HTR-8/SVneo (cell line): ENCODE results near the gene TRAPPC8.
A peak's percentile ranks its signal among the peaks of the same experiment; 100 is the strongest.
"Not testable (repeated sequence)": the region's sequence is repeated elsewhere in the genome, so short reads cannot be mapped to it uniquely, and the experiment has no call there.

ENCODE experiments used
- DNase-seq: peaks from one replicate; pipeline ENCODE4 v3.0.0; 2011; ENCODE audit warnings: low spot score, mixed read lengths; ENCODE audit not compliant: insufficient read length
- FAIRE-seq: peaks from 2 replicates; lab custom pipeline; 2011; peaks lifted over from hg19 to GRCh38; lab: Jason Lieb, UNC

Gene TRAPPC8

GRCh38 chr18:31942999-31943877 is at the start of gene TRAPPC8:
Gene TRAPPC8, minus strand, starts transcription at chr18:31943128. Its CDS starts 364 bp downstream, at chr18:31942764.
- FAIRE-seq (no peak), DNase-seq (peak; percentile 86)

DNA sequence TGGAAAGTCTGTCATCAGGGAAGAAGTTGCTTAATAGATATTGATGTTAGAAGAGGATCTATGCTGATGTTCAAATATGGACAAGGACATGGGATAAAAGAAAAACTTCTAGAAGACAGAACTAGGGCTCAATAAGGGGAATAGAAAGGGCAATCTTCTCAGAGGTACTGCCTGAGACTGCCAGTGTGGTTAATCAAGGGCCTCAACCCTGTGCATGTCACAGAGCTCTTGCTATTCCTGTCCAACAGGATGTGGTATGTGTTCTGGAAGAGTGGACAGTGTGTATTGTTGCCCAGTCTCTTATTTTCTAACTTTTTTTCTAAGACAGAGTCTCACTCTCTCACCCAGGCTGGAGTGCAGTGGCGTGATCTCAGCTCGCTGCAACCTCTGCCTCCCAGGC is 47.9 kb upstream of the TRAPPC8 start:
- no peak for FAIRE-seq
- no peak for DNase-seq

- no peak for FAIRE-seq
- no peak for DNase-seq
These were observed 41.0 kb upstream of the TRAPPC8 start for GRCh38 chr18:31983976-31984375.

- DNase-seq, result no peak
- FAIRE-seq, result no peak
These were observed 40.1 kb upstream of the TRAPPC8 start for GRCh38 chr18:31983020-31983419.

DNA sequence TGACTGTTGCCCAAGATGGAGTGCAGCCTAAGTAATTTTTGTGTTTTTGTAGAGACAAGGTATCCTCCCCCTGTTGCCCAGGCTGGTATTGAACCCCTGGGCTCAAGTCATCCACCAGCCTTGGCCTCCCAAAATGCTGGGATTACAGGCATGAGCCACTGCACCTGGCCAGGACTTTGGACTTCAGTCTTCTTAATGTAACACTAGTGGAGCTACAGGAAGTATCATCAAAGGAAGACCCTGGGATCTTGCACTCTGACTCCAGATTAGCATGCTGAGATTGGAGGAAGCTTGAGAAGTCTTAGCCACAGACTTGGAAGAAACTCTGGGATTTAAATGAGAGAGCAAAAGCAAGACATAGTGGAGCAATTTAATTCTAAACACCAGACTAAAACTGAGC is 37.9 kb upstream of the TRAPPC8 start:
- DNase-seq, result no peak
- FAIRE-seq, result no peak

DNA sequence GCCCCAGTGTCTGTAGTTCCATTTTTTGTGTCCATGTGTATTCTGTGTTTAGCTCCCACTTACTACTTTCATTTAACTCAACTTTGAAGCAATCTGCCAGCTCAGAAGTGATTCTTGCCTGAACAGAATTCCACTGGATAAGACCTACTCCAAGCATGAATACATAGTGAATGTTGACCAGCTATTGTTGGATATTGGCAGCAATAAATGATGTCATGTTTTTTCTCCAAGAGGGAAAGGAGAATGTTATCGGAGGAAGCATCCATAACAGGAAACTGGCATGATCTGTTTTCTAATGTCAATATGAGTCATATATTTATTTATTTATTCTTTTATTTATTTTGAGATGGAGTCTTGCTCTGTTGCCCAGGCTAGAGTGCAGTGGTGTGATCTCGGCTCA is 36.8 kb upstream of the TRAPPC8 start:
- FAIRE-seq, result no peak
- no peak for DNase-seq

DNA sequence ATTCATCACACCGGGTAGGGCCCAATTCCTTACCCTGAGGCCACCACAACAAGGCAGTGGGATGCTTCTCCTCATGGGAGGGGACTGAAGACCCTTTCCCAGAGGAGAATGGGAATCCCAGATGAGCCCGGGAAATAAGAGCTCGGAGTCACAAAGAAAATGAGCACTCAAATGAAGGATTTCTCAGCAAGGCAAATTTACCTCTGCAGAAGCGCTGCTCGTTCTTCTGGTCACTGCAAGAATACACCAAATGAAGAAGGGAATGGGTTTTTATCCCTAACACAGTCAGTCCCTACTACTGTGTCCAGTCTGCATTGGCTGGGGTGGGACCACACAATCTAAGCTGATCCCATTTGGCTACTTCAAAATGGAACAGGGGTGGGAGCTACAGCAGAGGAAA is 35.7 kb upstream of the TRAPPC8 start:
- DNase-seq (no peak), FAIRE-seq (no peak)

- FAIRE-seq, result no peak
- no peak for DNase-seq
These were observed 34.4 kb upstream of the TRAPPC8 start for GRCh38 chr18:31977270-31977872.

- FAIRE-seq, result no peak
- DNase-seq, result no peak
These were observed 33.3 kb upstream of the TRAPPC8 start for GRCh38 chr18:31976242-31976641.

DNA sequence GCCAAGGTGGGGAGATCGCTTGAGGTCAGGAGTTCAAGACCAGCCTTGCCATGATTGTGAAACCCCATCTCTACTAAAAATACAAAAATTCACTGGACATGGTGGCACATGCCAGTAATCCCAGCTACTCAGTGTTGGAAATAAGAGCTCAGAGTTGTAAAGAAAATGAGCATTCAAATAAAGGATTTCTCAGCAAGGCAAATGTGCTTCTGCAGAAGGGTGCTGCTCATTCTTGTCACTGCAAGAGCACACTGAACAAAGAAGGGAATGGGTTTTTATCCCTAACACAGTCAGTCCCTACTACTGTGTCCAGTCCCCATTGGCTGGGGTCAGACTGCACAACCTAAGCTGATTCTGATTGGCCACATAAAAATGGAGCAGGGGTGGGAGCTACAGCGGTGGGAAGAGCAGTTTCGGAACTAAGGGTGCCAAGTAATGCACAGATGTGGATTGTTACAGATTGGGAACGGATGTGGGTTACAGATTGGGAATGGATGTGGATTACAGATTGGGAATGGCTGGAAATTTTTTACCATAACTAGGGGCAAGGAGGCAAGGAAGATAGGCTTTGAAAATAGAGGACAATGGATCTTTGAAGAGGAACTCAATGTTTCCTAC is 31.1 kb upstream of the TRAPPC8 start:
- FAIRE-seq (no peak), DNase-seq (no peak)

DNA sequence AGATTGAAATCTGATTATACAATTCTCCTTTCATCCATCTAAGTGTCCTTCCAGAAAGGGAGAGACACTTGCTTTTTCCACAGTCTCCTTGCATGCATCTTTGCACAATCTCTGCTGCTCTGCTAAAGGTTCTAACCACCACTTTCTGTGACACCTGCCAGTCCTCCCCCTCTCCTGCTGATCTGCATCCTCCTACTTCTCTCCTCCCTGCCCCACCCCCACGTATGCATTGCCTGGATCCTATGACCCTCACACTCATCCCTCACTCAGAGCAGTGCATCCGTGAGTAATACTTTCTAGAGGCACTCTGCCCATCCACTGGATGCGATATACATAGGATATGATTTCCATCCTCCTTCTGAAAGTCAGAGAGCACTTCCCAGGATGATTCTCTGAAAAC is 27.7 kb upstream of the TRAPPC8 start:
- FAIRE-seq, result no peak
- DNase-seq, result no peak

DNA sequence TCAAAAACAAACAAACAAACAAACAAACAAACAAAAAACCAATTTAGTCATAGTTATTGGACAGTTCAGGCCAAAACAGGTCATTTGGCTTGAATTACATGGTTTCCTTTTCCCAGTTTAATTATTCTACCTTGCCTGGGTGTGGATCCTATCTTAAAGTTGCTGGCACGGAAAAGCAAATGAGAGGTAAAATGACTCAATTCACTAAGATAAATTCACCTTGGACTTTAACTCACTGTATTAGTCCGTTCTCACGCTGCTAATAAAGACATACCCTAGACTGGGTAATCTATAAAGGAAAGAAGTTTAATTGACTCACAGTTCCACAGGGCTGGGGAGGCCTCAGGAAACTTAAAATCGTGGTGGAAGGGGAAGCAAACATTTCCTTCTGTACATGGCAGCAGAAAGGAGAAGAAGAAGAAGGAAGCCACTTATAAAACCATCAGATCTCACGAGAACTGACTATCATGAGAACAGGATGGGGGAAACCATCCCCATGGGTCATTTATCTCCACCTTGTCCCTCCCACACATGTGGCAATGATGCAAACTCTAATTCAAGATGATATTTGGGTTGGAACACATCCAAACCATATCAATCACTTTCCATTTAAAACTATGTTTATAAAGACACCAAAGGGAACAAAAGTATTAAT is 22.5 kb upstream of the TRAPPC8 start:
- DNase-seq (no peak), FAIRE-seq (no peak)

GRCh38 chr18:31957728-31958127 is 14.8 kb upstream of the TRAPPC8 start:
- DNase-seq (no peak), FAIRE-seq (no peak)

DNA sequence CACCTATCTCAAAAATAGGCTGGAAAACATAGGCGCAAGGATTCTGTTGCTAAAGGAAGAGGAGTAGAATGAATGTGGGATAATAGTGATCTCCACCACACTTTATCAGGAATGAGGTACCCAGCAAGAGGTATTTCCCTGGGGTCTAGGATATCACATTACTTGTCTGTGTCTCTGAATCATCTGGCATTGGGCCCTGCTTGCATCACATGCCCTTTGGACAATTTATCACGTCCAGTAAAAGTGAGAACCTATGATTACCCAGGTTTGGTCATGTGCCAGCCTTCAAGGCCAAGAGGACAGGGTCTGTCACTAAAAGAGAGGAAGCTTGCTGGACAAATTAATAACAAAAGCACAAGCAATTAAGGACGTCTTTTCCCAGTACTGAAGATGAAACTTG is 11.4 kb upstream of the TRAPPC8 start:
- DNase-seq, result no peak
- FAIRE-seq, result no peak

DNA sequence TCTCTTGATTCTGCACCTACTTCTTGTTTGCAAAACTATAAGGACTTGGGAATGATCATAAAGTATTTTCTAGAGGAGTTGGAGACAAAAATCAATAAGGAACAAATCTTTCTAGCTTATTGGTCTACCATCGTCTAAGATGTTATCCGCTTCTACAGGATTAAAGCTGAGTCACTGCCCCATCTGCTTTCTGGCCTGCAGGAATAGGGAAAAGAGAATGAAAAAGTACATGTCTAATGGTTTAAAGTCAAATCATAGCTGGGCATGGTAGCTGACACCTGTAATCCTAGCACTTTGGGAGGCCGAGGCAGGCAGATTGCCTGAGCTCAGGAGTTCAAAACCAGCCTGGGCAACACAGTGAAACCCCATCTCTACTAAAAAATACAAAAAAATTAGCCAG is 10.8 kb upstream of the TRAPPC8 start:
- not testable (repeated sequence) for DNase-seq, FAIRE-seq

GRCh38 chr18:31952223-31952622 is 9.3 kb upstream of the TRAPPC8 start:
- FAIRE-seq (no peak), DNase-seq (no peak)

DNA sequence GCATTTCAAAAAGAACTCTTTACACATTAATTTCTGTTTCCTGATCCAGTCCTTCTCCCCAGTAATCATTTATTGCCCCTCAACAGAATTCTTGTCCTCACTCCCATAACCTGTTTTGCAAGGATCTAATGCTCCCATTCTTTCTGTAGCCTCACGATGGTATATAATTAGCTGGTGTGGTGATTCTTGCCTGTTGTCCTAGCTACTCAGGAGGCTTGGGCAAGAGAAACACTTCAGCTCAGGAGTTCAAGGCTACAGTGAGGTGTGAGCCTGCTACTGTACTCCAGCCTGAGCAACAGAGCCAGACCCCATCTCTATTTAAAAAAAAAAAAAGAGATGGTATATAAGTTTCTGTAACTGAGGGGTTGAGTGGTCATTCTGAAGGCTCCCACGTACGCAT is 7.7 kb upstream of the TRAPPC8 start:
- DNase-seq (no peak), FAIRE-seq (no peak)

DNA sequence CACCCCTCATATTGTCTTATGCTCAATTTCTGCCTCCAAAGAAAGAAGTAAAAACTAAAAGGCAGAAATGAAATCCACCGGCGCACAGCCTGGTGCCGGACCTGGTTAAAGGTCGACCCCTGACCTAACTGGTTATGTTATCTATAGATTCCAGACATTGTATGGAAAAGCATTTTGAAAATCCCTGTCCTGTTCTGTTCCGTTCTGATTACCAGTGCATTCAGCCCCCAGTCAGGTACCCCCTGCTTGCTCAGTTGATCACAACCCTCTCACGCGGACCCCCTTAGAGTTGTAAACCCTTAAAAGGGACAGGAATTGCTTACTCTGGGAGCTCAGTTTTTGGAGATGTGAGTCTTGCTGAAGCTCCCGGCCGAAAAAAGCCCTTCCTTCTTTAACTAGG is 5.4 kb upstream of the TRAPPC8 start:
- not testable (repeated sequence) for DNase-seq, FAIRE-seq

- FAIRE-seq (no peak), DNase-seq (no peak)
These were observed 3.5 kb upstream of the TRAPPC8 start for GRCh38 chr18:31946305-31947046.
